Esophagus squamous epithelium (tissue), 4 donors: ENCODE results near the gene CACHD1.

Experiments used
- POLR2A ChIP-seq, 4 donors: fragments of 450-650 bp; IDR thresholded peaks; one replicate each; pipeline ENCODE4 v1.6.1; 2017; ENCODE audit warnings: antibody characterized with exemption in 4 of 4, mild to moderate bottlenecking in 4 of 4, moderate library complexity in 3 of 4
- TF ChIP-seq, protein P1 (sequence below), 6 experiments: fragments of 450-650 bp in 4 of 6; fragments of 200-600 bp in 2 of 6; sonication (generic) in 2 of 6; IDR thresholded peaks; one replicate each; pipeline ENCODE4 v1.5.1; 2016 to 2019; ENCODE audit warnings: antibody characterized with exemption in 6 of 6, mild to moderate bottlenecking in 4 of 6, moderate library complexity in 4 of 6

DNA sequence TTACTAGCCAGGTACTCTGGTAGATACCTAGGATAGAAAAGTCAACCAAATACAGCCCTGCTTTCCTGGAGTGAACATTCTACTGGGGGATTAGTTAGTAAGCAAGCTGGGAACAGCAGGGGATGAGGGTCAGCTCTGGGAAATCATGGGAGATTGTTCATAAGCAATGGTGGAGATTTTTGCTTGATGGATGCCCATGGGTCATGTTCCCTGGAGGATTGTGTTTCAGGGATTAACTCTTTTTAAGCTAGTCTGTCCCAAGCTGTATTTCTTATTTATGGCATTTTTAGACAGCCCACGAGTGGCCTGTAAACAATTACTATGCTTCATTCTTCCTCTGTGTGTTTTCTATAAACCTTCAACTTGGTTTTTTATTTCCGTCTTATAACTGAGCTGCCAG, 18.9 kb downstream of the CACHD1 start:
- TF ChIP-seq, protein P1, sequence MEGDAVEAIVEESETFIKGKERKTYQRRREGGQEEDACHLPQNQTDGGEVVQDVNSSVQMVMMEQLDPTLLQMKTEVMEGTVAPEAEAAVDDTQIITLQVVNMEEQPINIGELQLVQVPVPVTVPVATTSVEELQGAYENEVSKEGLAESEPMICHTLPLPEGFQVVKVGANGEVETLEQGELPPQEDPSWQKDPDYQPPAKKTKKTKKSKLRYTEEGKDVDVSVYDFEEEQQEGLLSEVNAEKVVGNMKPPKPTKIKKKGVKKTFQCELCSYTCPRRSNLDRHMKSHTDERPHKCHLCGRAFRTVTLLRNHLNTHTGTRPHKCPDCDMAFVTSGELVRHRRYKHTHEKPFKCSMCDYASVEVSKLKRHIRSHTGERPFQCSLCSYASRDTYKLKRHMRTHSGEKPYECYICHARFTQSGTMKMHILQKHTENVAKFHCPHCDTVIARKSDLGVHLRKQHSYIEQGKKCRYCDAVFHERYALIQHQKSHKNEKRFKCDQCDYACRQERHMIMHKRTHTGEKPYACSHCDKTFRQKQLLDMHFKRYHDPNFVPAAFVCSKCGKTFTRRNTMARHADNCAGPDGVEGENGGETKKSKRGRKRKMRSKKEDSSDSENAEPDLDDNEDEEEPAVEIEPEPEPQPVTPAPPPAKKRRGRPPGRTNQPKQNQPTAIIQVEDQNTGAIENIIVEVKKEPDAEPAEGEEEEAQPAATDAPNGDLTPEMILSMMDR (IDR thresholded peaks at IDR 0.05): no peak
- no peak for TF ChIP-seq POLR2A (IDR thresholded peaks at IDR 0.05)
